Keratinocyte (primary cell): ENCODE measurements around the gene ZNF653. TPM values are rescaled to one million over a fixed set of nuclear protein-coding genes. Genes with fewer than 3 reads are reported as not detected.

Experiments
- DNase-seq: peaks from one replicate; pipeline ENCODE4 v3.0.0-alpha.2; 2011; ENCODE audit warnings: low read depth, missing footprints, low spot score
- FAIRE-seq: peaks from 2 replicates; lab custom pipeline; 2011; peaks lifted over from hg19 to GRCh38; lab: Jason Lieb, UNC
- H2AFZ ChIP-seq: 2 replicates; pipeline ENCODE4 v1.6.0; 2012; ENCODE audit warnings: low read length, control low read depth, inconsistent platforms; ENCODE audit not compliant: control insufficient read depth
- H3K27ac ChIP-seq: 2 replicates; pipeline ENCODE4 v1.5.1; 2011; ENCODE audit warnings: low read length; ENCODE audit not compliant: control insufficient read depth, insufficient read depth
- H3K27me3 ChIP-seq: 3 replicates; pipeline ENCODE4 v1.6.0; 2011; ENCODE audit warnings: low read length; ENCODE audit not compliant: control insufficient read depth, insufficient read depth; ENCODE audit errors: extremely low read depth
- H3K36me3 ChIP-seq, 2 experiments: 2 replicates in 1 of 2; 3 replicates in 1 of 2; pipeline ENCODE4 v1.5.1; 2011; ENCODE audit warnings: low read length in 2 of 2, mild to moderate bottlenecking in 1 of 2; ENCODE audit not compliant: control insufficient read depth in 2 of 2, insufficient read depth in 2 of 2; ENCODE audit errors: extremely low read depth in 1 of 2
- H3K4me1 ChIP-seq: 3 replicates; pipeline ENCODE4 v1.5.1; 2011; ENCODE audit warnings: low read length; ENCODE audit not compliant: control insufficient read depth, insufficient read depth; ENCODE audit errors: extremely low read depth
- H3K4me2 ChIP-seq: 3 replicates; pipeline ENCODE4 v1.6.0; 2011; ENCODE audit warnings: low read depth, low read length; ENCODE audit not compliant: control insufficient read depth, insufficient read depth; ENCODE audit errors: extremely low read depth
- H3K4me3 ChIP-seq, 3 experiments: fragments of 200-600 bp in 1 of 3; sonication (generic) in 1 of 3; 2 replicates in 2 of 3; 3 replicates in 1 of 3; pipeline ENCODE4 v1.5.1; 2011 to 2016; ENCODE audit warnings: low read length in 3 of 3, mild to moderate bottlenecking in 3 of 3, control low read depth in 2 of 3, inconsistent platforms in 1 of 3, low read depth in 1 of 3, mixed read lengths in 1 of 3, mixed run types in 1 of 3, moderate library complexity in 1 of 3; ENCODE audit not compliant: control insufficient read depth in 2 of 3, insufficient read depth in 2 of 3; ENCODE audit errors: extremely low read depth in 1 of 3
- H3K79me2 ChIP-seq: 2 replicates; pipeline ENCODE4 v1.6.0; 2012; ENCODE audit warnings: low read length; ENCODE audit not compliant: control insufficient read depth, insufficient read depth
- H3K9ac ChIP-seq: 3 replicates; pipeline ENCODE4 v1.6.0; 2011; ENCODE audit warnings: low read length; ENCODE audit not compliant: control insufficient read depth, insufficient read depth; ENCODE audit errors: extremely low read depth
- H3K9me1 ChIP-seq: 3 replicates; pipeline ENCODE4 v1.6.0; 2011; ENCODE audit warnings: low read length; ENCODE audit not compliant: control insufficient read depth, insufficient read depth; ENCODE audit errors: extremely low read depth
- H3K9me3 ChIP-seq: 2 replicates; pipeline ENCODE4 v1.5.1; 2012; ENCODE audit warnings: low read depth, low read length; ENCODE audit not compliant: control insufficient read depth
- H4K20me1 ChIP-seq: 3 replicates; pipeline ENCODE4 v1.6.0; 2011; ENCODE audit warnings: low read length; ENCODE audit not compliant: control insufficient read depth, insufficient read depth; ENCODE audit errors: extremely low read depth
- EZH2 ChIP-seq: IDR thresholded peaks from one replicate; pipeline ENCODE4 v1.6.1; 2012; ENCODE audit warnings: inconsistent platforms, mild to moderate bottlenecking, low read length, moderate library complexity
- dilution Hi-C: fragments of 300-500 bp; cut with MboI; formaldehyde crosslinking; loops from one replicate; pipeline ENCODE4 v1.7.0; 2020; ENCODE audit warnings: low sequenced_read_pairs; ENCODE audit not compliant: extremely low pct_ligation_motif_present
- polyA plus RNA-seq, 5 experiments: library from polyadenylated mRNA; depleted of rRNA in 3 of 5; stranded (reverse) in 3 of 5; stranded (forward) in 1 of 5; unstranded in 1 of 5; fragments of >200 nt; gene quantifications; 1 replicate in 1 of 5; 2 replicates in 3 of 5; 3 replicates in 1 of 5; pipeline versions ENCODE4 v1.2.1 to v1.2.3, GENCODE V29; 2011 to 2012; ENCODE audit warnings: missing spikeins in 2 of 5, low read depth in 1 of 5, low replicate concordance in 1 of 5
- TF ChIP-seq, protein P1 (sequence below), 3 experiments: IDR thresholded peaks in 1 of 3; conservative IDR thresholded peaks in 1 of 3; optimal IDR thresholded peaks in 1 of 3; 2 replicates in 2 of 3; 3 replicates in 1 of 3; pipeline versions ENCODE3 to v1.5.1; 2011; ENCODE audit warnings: low read length in 3 of 3, mild to moderate bottlenecking in 3 of 3, moderate library complexity in 2 of 3, control low read depth in 1 of 3, inconsistent platforms in 1 of 3; ENCODE audit not compliant: insufficient read depth in 2 of 3; ENCODE audit errors: extremely low read depth in 1 of 3

Gene ZNF653
- polyA plus RNA-seq, 1 donor (not counting 4 experiments of a cell fraction or from before 2014, with no cell fraction given): 3.8 TPM

DNA sequence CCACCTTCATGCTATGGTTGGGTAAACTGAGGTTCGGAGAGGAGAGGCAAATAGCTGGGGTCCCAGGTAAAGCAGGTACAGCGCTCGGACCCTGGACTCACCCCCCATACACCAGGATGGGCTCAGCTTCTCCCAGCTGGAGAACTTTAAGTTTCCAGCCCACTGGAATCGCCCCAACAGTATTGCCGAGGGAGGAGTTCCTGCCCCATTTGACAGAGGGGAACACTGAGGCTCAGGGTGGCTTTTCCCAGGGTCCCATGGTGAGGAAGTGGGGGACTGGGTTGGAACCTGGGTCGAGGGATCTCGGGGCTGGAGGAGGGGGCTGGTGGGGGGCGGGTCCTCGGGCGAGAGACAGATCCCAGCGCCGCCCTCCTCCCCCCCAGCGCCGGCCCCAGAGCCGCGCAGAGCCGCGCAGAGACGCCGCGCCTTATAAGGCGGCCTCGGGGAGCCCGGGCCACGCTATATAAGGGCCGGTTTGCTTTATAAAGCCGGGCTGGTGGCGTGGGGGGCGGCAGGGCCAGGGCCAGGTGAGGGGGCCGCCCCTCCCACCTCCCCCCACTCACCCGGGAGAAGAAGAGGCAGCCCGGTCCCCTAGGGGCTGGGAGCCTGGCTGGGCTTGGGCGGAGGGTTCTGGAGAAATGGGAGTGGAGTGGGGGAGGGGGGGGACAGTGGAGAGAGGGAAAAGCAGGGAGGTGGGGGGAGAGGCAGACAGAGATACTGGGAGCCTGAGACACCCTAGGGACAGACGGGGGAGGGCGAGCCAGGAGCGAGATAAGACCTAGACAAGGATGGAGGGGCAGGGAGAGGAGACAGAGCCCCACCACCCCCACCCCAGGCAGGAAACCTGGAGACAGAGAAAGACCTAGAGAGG, 34.1 kb upstream of the ZNF653 start:
- Histone ChIP-seq H3K27me3 (peaks cover 12% of the 10 kb centered on the region), H3K9ac (no peak overlapping the region), H3K9me1 (no peaks in the 10 kb centered on the region), H3K4me2 (no peak overlapping the region), H3K79me2 (no peaks in the 10 kb centered on the region), H3K36me3 (no peaks in the 10 kb centered on the region), H3K27ac (no peak overlapping the region), H3K4me1 (peaks cover 3% of the 10 kb centered on the region), H3K9me3 (no peaks in the 10 kb centered on the region), H3K4me3 (no peak overlapping the region), H4K20me1 (no peaks in the 10 kb centered on the region), H2AFZ (no peak overlapping the region)
- no peak for DNase-seq
- FAIRE-seq: no peak
- dilution Hi-C loops: no loop called here
- TF ChIP-seq, protein P1, sequence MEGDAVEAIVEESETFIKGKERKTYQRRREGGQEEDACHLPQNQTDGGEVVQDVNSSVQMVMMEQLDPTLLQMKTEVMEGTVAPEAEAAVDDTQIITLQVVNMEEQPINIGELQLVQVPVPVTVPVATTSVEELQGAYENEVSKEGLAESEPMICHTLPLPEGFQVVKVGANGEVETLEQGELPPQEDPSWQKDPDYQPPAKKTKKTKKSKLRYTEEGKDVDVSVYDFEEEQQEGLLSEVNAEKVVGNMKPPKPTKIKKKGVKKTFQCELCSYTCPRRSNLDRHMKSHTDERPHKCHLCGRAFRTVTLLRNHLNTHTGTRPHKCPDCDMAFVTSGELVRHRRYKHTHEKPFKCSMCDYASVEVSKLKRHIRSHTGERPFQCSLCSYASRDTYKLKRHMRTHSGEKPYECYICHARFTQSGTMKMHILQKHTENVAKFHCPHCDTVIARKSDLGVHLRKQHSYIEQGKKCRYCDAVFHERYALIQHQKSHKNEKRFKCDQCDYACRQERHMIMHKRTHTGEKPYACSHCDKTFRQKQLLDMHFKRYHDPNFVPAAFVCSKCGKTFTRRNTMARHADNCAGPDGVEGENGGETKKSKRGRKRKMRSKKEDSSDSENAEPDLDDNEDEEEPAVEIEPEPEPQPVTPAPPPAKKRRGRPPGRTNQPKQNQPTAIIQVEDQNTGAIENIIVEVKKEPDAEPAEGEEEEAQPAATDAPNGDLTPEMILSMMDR (optimal IDR thresholded peaks at IDR 0.05 in 1 of 3, IDR thresholded peaks at IDR 0.05 in 1 of 3, conservative IDR thresholded peaks at IDR 0.05 in 1 of 3; ENCODE audit: extremely low read depth in 1 of 3, insufficient read depth in 2 of 3, low read length in 3 of 3): no peak

DNA sequence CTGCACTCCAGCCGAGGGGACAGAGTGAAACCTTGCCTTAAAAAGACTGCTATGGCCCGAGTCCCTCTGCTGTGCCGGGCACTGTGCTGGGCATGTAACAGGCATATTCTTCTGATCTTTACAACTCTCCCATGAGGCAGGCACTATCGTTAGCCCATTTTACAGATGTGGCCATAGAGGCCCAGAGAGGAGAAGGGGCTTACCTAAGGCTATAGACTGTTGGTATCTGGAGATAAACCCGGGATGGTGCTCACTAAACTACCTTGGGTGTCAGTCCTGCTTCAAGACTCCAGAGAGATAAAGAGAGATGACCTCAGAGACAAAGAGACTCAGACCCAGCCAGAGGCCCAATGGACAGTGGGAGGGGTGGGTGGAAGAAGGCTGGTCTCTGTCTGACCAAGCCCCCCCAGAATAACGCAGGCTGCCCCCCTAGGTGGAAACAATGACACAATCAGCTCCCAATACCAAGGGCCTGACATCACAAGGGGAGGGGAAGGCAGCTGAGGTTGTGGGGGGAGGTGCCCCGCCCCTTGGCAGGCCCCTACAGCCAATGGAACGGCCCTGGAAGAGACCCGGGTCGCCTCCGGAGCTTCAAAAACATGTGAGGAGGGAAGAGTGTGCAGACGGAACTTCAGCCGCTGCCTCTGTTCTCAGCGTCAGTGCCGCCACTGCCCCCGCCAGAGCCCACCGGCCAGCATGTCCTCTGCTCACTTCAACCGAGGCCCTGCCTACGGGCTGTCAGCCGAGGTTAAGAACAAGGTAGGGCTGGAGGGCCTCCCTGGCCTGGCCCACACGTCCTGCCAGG, 32.8 kb upstream of the ZNF653 start, which contains the start of gene CNN1:
TSS of gene CNN1 (plus strand) at position 620 of the 805 bp plus-strand sequence. CDS start at position 697, 77 bp downstream.
- H3K9ac ChIP-seq: no peak within 1 kb of the TSS
- dilution Hi-C loops: no loop called here
- no peaks in the 10 kb centered on the region for H3K36me3 ChIP-seq
- H3K9me3 ChIP-seq: no peaks in the 10 kb centered on the region
- no peak within 1 kb of the TSS for H3K4me3 ChIP-seq
- H3K79me2 ChIP-seq: no peaks in the 10 kb centered on the region
- no peak for TF ChIP-seq EZH2
- TF ChIP-seq, protein P1 (optimal IDR thresholded peaks at IDR 0.05 in 1 of 3, IDR thresholded peaks at IDR 0.05 in 1 of 3, conservative IDR thresholded peaks at IDR 0.05 in 1 of 3; ENCODE audit: extremely low read depth in 1 of 3, insufficient read depth in 2 of 3, low read length in 3 of 3): no peak
- no peaks in the 10 kb centered on the region for H3K9me1 ChIP-seq
- no peak within 1 kb of the TSS for H3K4me2 ChIP-seq
- DNase-seq (no peak), FAIRE-seq (no peak)
- peaks cover 3% of the 10 kb centered on the region for H3K4me1 ChIP-seq
- H2AFZ ChIP-seq: no peak within 1 kb of the TSS
- no peak within 1 kb of the TSS for H3K27ac ChIP-seq
- H4K20me1 ChIP-seq: no peaks in the 10 kb centered on the region
- peaks cover 12% of the 10 kb centered on the region for H3K27me3 ChIP-seq
